NCI-H524 treated with DMSO at 0.1 percent for 48 hours (cell line): Measurements from ENCODE around the gene C11orf91.
A peak's percentile ranks its signal among the peaks of the same experiment; 100 is the strongest.
"Not testable (repeated sequence)": the region's sequence is repeated elsewhere in the genome, so short reads cannot be mapped to it uniquely, and the experiment has no call there.

Source experiments
- DNase-seq: peaks from one replicate; lab custom pipeline; 2025; lab: John Stamatoyannopoulos, UW

Gene C11orf91, protein sequence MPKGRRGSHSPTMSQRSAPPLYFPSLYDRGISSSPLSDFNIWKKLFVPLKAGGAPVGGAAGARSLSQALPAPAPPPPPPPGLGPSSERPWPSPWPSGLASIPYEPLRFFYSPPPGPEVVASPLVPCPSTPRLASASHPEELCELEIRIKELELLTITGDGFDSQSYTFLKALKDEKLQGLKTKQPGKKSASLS

DNA sequence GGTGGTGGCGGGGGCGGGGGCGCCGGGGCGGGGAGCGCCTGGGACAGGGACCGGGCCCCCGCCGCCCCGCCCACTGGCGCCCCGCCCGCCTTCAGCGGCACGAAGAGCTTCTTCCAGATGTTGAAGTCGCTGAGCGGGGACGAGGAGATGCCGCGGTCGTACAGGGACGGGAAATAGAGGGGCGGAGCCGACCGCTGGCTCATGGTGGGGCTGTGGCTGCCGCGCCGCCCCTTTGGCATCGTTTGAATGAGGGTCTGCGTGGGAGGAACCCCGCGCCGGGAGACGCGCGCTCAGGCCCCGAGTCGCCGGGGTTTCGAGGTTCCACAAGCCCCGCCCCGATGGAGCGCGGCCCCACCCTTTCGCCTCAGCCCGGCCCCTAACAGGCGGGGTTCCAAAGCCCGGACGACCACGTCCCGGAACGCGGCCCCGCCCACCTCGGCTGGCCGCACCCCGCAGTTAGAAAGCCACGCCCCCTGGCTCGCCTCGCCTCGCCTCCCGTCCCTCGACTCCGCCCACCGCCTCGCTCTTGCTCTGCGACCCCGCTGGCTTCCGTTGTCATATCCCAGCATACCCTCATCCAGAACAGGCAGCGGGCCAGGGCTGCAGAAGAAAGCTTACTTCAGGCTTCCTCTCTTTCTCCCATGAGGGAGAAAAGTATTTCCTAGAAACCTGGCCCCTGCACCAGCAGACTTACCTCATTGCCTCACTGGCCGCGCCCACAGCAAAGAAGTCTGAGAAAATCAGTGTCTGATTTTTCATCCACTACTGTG is at the start of gene C11orf91:
C11orf91 (minus strand) TSS at position 325 of the 770 bp plus-strand sequence; CDS start at position 239, 86 bp downstream.
- DNase-seq: peak; percentile 42

GRCh38 chr11:33747979-33748378 is 47.4 kb upstream of the C11orf91 start:
- no peak for DNase-seq

GRCh38 chr11:33743291-33743690 is 42.7 kb upstream of the C11orf91 start:
- DNase-seq: no peak

DNA sequence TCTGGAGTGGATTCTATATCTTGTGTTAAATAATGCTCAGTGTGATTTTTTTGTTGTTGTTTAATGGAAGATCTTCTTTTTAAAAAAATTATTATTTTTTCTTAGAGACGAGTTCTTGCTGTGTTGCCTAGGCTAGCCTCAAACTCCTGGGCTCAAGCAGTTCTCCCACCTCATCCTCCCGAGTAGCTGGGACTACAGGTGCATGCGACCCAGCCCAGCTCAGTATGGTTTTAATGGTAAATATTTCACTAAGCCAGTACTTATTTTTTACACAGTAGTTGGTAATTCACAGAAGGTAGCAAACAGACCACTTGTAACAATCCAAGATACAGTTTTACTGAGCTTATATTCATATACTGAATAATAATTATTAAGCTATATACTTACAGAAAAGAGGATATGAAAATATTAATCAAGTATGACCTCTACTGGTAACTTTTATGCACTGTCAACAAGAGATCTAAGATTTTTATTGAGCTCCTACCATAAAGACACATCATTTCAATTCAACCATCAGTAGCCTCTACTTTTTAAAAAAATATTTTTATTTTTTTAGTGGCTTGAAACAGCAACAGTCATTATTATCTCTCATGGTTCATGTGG is 41.7 kb upstream of the C11orf91 start:
- DNase-seq: no peak

GRCh38 chr11:33741806-33742205 is 41.2 kb upstream of the C11orf91 start:
- no peak for DNase-seq

GRCh38 chr11:33737362-33737821 is 36.8 kb upstream of the C11orf91 start:
- no peak for DNase-seq

DNA sequence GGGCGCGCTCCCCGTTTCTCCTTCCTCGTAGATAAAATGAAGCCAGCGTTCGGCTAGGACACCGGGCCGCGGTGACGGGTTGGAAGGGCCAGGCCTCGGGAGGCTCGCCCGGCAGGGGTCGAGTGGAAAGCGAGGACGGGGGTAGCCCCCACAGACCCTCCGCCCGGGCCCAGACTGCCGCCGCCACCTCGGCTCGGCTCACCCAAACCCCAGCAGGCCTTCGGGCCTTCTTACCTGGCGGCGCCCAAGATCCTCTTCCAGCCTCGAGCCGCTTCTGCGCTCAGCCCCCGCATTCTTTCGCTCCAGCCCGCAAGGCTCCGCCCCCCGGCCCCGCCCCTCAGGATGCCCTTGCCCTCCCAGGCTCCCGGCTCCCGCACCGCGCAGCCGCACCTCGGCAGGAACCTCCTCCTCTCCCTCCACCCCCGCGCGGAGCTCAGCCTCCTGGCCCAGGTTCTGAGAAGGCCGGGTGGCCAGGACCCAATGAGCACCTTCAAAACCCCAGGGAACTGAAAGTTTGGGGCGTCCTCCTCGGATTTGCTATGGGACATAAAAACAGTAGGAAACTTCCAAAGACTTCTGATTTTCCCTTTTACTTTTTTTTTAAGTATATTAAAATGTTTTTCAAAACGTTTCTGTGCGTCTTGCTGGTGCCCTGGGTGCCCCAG is 35.7 kb upstream of the C11orf91 start, which contains the start of gene CD59:
CD59 (minus strand) TSS at position 276 of the 665 bp plus-strand sequence. CDS start 13,978 bp downstream, outside the sequence.
- peak; percentile 36 for DNase-seq

DNA sequence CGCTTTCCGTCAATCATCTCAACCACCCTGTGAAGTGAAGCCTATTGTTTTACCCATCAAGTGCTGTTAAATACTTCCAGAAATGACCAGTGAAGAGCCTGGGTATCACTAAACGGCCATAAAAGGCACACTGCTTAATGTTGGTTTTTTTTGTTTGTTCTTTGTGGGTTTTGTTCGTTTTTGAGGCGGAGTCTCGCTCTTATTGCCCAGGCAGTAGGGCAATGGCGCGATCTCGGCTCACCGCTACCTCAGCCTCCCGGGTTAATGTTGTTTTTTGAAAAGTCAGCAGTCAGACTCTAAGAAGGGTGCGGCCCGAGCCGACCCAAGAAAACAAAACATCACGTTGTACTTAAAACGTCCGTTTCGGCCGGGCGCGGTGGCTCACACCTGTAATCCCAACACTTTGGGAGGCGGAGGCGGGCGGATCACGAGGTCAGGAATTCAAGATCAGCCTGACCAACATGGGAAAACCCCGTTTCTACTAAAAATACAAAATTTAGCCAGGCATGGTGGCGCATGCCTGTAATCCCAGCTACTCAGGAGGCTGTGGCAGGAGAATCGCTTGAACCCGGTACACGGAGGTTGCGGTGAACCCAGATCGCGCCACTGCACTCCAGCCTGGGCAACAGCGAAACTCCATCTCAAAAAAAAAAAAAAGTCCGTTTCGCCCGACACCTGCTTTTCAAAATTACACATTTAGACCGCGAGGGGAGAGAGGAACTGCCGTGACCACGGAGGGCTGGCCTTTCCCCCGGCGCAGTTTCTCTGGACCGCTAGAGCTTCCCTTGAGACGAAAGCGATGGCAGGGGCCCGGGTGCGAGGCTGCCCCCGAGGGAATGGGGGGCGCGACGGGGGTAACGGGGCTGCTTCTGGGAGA is 34.9 kb upstream of the C11orf91 start:
- DNase-seq: no peak

DNA sequence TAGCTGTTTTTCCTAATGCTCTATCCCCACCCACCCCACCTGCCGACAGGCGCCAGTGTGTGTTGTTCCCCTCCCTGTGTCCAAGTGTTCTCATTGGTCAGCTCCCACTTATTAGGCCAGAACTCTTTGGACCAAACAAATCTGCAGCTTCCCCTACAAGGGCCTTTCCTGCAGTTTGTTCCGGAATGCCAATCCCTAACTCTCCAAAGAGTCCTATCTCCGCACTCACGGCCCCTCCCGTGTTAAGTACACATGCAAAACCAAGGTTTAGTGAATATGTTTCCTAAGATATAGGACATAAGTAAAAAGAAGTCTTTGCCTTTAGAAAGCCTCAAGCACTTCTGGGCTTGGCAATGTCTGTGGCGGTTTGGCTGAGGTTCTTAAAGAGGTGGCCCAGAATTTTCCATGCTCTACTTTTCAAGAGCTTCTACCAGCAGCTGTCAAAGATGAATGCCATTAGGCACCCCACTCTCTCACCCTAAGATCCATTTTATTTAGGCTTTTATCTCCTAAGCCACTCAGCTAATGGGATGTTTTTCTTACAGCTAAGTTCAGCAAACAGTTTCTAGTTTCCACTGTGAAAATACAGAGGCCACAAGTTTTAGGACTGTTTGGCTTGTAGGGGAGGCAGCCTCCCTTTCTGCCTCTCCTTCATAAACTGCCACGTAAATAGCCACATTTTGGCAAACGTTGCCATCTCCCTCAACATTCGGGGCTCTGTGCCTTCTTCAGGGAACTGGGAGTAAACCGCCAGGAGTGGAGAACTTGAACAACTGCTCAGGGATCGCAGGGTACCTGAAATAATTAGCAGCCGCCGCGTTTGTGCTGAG is 34.0 kb upstream of the C11orf91 start:
- DNase-seq: no peak

DNA sequence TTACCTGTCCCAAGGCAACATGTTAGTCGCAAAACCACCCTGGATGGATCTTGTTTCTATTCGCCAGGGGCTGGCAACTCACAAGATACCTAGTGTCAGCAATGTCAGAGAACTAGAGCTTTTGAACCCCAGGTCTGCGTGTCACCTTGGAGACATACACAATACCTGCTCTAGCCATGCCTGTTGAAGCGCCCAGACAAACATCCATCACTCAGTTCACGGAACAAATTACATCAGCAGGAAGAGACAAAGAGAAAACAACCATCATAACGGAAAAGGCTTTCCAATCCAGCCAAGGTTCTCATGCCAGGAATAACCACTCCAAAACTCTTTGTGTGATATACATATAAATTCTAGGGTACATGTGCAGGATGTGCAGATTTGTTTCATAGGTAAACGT is 33.4 kb upstream of the C11orf91 start:
- no peak for DNase-seq

DNA sequence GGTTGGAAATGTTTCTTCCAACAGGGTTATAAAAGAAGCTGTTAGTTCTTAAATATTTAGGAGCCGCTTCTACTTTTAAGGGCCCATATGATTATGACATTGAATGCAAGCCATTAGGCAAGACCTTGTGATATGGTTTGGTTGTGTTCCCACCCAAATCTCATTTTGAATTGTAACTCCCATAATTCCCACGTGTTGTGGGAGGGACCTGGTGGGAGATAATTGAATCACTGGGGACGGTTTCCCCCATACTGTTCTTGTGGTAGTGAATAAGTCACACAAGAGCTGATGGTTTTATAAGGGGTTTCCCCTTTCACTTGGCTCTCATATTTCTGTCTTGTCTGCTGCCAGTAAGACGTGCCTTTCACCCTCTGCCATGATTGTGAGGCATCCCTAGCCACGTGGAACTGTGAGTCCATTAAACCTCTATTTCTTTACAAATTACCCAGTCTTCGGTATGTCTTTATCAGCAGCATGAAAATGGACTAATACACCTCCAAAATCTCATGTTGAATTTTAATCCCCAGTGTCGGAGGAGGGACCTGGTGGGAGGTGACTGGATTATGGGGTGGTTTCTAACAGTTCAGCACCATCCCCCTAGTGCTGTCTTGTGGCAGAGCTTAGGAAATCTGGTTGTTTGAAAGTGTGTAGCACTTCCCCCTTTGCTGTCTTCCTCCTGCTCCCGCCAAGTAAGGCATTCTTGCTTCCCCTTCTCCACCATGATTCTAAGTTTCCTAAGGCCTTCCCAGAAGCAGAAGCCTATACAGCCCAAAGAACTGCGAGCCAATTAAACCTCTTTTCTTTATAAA is 31.3 kb upstream of the C11orf91 start:
- no peak for DNase-seq

DNA sequence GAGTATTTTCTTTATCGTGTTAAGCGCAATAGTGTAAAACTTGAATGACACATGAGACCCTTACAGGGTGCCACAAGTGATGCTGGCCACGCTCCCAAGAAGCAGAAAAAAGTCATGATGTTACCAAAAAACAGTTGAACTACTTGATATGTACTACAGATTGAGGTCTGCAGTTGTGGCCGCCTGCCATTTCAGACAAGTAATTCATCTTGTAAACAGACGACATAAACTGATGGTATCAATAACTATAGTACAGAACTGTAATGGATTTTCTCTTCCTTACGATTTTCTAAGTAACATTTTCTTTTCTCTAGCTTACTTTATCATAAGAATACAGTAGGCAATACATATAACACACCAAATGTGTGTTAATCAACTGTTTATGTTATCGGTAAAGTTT is 30.1 kb upstream of the C11orf91 start:
- DNase-seq: no peak

- not testable (repeated sequence) for DNase-seq
Observed at GRCh38 chr11:33729072-33729664, 28.5 kb upstream of the C11orf91 start.

GRCh38 chr11:33727539-33727938 is 26.9 kb upstream of the C11orf91 start:
- DNase-seq: not testable (repeated sequence)

- DNase-seq: no peak
Observed at GRCh38 chr11:33725496-33725895, 24.9 kb upstream of the C11orf91 start.

- DNase-seq: no peak
Observed at GRCh38 chr11:33724644-33725035, 24.0 kb upstream of the C11orf91 start.

- no peak for DNase-seq
Observed at GRCh38 chr11:33723238-33723881, 22.7 kb upstream of the C11orf91 start.

DNA sequence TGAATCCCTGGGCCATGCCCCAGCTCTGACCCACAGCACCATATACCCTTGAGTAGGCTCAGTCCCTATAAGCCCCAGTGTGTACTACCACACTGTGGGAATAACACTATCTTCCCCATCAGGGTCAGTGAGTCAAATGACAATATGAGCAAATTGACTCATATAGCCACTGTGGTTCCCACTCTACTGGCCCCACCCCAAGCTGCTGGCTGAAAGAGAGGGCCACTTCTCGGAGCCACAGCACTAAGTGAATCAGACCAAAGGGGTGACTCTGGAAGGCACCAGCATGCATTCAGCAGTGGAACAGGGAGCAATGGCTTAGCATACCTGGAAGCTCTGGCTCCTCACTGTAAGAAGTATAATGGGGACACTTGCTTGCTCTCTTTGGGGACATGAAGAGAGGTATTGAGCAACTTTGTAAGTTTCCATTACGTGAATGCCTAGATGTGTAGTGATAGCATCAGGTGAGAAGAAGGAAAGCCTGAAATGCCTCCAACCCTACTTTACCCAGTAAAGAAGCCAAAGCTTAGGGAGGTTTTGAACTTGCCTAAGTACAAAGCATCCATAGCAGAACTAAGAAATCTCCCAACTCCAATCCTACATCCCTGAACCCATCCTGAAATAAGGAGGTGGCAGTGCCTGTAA is 22.1 kb upstream of the C11orf91 start:
- DNase-seq: no peak
